ENCODE measurements around the gene THADA.

The THADA gene

DNA sequence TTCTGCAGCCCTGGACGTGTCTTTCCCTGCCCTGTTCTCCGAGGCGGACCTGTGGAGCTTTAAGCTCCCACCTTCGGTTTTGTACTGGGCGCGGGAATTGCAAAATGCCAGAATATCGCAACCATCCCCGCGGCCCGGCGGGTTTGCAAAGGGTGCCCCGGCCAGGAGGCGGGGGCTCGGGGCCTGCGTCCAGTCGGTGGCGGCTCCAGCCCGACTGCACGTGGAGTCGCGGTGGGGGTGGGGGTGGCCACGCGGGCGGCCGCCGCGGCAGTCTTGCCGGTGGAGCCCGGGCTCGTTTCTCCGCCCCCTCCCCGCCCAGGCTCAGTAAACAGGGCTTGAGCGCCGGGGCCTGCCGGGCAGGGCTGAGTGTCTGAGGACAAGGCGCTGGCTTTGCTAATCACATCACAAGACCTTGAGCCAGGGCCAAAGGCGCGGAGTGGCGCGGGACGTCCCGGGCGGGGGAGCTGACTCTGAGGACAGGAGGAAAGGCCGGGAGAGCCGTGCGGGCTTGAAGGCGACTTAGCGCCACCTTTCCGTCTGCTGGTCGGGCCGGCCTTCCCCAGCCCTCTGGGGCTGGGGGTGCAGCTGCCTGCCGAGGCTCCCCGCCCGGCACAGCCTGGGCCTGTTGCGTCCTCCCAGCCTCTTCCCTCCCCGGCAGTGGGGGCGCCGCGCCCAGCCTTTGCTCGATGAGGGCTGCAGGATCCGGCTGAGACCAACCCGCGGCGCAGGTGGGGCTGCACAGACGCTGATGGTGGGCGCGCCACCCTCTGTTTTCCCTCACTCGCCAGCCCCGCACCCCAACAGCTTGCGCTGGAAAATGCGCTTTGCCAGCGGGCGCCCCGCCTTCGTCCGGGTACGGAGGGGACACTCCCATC lies 368.6 kb downstream of the THADA start (continued):
- TF ChIP-seq, protein P1, sequence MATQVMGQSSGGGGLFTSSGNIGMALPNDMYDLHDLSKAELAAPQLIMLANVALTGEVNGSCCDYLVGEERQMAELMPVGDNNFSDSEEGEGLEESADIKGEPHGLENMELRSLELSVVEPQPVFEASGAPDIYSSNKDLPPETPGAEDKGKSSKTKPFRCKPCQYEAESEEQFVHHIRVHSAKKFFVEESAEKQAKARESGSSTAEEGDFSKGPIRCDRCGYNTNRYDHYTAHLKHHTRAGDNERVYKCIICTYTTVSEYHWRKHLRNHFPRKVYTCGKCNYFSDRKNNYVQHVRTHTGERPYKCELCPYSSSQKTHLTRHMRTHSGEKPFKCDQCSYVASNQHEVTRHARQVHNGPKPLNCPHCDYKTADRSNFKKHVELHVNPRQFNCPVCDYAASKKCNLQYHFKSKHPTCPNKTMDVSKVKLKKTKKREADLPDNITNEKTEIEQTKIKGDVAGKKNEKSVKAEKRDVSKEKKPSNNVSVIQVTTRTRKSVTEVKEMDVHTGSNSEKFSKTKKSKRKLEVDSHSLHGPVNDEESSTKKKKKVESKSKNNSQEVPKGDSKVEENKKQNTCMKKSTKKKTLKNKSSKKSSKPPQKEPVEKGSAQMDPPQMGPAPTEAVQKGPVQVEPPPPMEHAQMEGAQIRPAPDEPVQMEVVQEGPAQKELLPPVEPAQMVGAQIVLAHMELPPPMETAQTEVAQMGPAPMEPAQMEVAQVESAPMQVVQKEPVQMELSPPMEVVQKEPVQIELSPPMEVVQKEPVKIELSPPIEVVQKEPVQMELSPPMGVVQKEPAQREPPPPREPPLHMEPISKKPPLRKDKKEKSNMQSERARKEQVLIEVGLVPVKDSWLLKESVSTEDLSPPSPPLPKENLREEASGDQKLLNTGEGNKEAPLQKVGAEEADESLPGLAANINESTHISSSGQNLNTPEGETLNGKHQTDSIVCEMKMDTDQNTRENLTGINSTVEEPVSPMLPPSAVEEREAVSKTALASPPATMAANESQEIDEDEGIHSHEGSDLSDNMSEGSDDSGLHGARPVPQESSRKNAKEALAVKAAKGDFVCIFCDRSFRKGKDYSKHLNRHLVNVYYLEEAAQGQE (tag by site-specific recombination; IDR thresholded peaks at IDR 0.05) = no peak
- TF ChIP-seq ZNF560 (tag by site-specific recombination; IDR thresholded peaks at IDR 0.05; ENCODE audit: borderline replicate concordance) = no peak

DNA sequence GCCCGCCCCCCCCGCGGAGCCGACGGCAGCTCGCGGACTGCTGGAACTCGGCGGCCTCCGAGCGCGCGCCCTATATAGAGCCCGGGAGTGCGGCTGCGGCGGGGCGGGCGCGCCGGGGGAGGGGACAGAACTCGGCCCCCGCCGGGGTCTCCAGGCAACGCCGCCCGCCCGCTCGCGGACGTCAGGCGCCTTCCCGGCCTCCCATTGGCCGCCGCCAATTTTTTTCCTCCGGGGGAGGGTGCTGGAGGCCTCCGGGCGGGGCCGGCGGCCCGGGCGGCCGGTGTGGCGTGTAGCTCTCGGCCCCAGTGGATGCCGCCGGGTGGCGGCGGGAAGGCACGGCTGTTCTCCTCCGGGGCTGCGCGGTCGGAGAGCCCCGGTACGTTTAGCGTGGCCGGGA lies 369.3 kb downstream of the THADA start, which contains the start of gene ZFP36L2:
Gene ZFP36L2, minus strand, starts transcription at position 49 of the 397 bp plus-strand sequence. CDS start 291 bp downstream, outside the sequence.
- Histone ChIP-seq H3K9me3 (ENCODE audit: control insufficient read depth, insufficient read depth, low read depth, low read length) (no peaks in the 10 kb centered on the region), H3K4me1 (ENCODE audit: control insufficient read depth, insufficient read depth, low read length) (no peaks in the 10 kb centered on the region; the same call in 1 of the 2 replicates), H3K36me3 (ENCODE audit: control insufficient read depth in 2 of 2, insufficient read depth in 1 of 2, low read length in 2 of 2) (peaks cover 3 to 50% of the 10 kb centered on the region in 2 experiments; a peak in 2 of 3 replicates), H3K27ac (ENCODE audit: extremely low read depth, low read depth, low read length) (peak within 1 kb of the TSS; percentile 97), H3K4me3 (ENCODE audit: low read depth, low read length) (peak within 1 kb of the TSS; percentile 85)
- ChIA-PET POLR2A (interaction anchor here (0.6 to 1.8 kb wide), 23 partner anchors 8 to 789 kb away, joined by 3 to 14 read pairs (median 6); no protein-coding TSS in a partner anchor), CTCF (interaction anchor here (0.5 to 4.8 kb wide), 11 partner anchors 55 to 400 kb away, joined by 3 to 106 read pairs (median 4); no protein-coding TSS in a partner anchor)
- TF ChIP-seq YY1 (tag by site-specific recombination; IDR thresholded peaks at IDR 0.05) (no peak), ZNF292 (tag by site-specific recombination; IDR thresholded peaks at IDR 0.05; ENCODE audit: borderline replicate concordance, low read depth) (no peak), ZNF776 (tag by site-specific recombination; IDR thresholded peaks at IDR 0.05; ENCODE audit: borderline replicate concordance) (no peak), ZNF610 (tag by site-specific recombination; IDR thresholded peaks at IDR 0.05; ENCODE audit: borderline replicate concordance) (no peak), ZNF558 (tag by site-specific recombination; IDR thresholded peaks at IDR 0.05) (no peak), ZNF324 (tag by site-specific recombination; IDR thresholded peaks at IDR 0.05) (no peak), ZNF76 (tag by site-specific recombination; IDR thresholded peaks at IDR 0.05; ENCODE audit: borderline replicate concordance, low read depth) (no peak), ZNF629 (tag by site-specific recombination; IDR thresholded peaks at IDR 0.05) (peak; percentile 38; the same call in 1 of the 2 replicates), ZNF121 (tag by site-specific recombination; IDR thresholded peaks at IDR 0.05) (no peak), ZNF529 (tag by site-specific recombination; IDR thresholded peaks at IDR 0.05; ENCODE audit: insufficient replicate concordance) (no peak), ZSCAN30 (tag by site-specific recombination; IDR thresholded peaks at IDR 0.05) (peak; percentile 59), ZNF214 (tag by site-specific recombination; IDR thresholded peaks at IDR 0.05; ENCODE audit: borderline replicate concordance) (no peak), ZNF433 (tag by site-specific recombination; IDR thresholded peaks at IDR 0.05; ENCODE audit: low read depth) (no peak), ZNF223 (tag by site-specific recombination; IDR thresholded peaks at IDR 0.05) (no peak), ZNF221 (tag by site-specific recombination; IDR thresholded peaks at IDR 0.05; ENCODE audit: borderline replicate concordance) (no peak), ZNF341 (tag by site-specific recombination; IDR thresholded peaks at IDR 0.05; ENCODE audit: low read depth) (peak; percentile 72)
- TF ChIP-seq, protein P2, sequence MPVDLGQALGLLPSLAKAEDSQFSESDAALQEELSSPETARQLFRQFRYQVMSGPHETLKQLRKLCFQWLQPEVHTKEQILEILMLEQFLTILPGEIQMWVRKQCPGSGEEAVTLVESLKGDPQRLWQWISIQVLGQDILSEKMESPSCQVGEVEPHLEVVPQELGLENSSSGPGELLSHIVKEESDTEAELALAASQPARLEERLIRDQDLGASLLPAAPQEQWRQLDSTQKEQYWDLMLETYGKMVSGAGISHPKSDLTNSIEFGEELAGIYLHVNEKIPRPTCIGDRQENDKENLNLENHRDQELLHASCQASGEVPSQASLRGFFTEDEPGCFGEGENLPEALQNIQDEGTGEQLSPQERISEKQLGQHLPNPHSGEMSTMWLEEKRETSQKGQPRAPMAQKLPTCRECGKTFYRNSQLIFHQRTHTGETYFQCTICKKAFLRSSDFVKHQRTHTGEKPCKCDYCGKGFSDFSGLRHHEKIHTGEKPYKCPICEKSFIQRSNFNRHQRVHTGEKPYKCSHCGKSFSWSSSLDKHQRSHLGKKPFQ (tag by site-specific recombination; IDR thresholded peaks at IDR 0.05) = no peak
- TF ChIP-seq, protein P3, sequence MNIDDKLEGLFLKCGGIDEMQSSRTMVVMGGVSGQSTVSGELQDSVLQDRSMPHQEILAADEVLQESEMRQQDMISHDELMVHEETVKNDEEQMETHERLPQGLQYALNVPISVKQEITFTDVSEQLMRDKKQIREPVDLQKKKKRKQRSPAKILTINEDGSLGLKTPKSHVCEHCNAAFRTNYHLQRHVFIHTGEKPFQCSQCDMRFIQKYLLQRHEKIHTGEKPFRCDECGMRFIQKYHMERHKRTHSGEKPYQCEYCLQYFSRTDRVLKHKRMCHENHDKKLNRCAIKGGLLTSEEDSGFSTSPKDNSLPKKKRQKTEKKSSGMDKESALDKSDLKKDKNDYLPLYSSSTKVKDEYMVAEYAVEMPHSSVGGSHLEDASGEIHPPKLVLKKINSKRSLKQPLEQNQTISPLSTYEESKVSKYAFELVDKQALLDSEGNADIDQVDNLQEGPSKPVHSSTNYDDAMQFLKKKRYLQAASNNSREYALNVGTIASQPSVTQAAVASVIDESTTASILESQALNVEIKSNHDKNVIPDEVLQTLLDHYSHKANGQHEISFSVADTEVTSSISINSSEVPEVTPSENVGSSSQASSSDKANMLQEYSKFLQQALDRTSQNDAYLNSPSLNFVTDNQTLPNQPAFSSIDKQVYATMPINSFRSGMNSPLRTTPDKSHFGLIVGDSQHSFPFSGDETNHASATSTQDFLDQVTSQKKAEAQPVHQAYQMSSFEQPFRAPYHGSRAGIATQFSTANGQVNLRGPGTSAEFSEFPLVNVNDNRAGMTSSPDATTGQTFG (tag by site-specific recombination; IDR thresholded peaks at IDR 0.05; ENCODE audit: borderline replicate concordance) = no peak
- TF ChIP-seq, protein P4, sequence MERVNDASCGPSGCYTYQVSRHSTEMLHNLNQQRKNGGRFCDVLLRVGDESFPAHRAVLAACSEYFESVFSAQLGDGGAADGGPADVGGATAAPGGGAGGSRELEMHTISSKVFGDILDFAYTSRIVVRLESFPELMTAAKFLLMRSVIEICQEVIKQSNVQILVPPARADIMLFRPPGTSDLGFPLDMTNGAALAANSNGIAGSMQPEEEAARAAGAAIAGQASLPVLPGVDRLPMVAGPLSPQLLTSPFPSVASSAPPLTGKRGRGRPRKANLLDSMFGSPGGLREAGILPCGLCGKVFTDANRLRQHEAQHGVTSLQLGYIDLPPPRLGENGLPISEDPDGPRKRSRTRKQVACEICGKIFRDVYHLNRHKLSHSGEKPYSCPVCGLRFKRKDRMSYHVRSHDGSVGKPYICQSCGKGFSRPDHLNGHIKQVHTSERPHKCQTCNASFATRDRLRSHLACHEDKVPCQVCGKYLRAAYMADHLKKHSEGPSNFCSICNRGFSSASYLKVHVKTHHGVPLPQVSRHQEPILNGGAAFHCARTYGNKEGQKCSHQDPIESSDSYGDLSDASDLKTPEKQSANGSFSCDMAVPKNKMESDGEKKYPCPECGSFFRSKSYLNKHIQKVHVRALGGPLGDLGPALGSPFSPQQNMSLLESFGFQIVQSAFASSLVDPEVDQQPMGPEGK (tag by site-specific recombination; IDR thresholded peaks at IDR 0.05) = peak; percentile 10; the same call in 1 of the 2 replicates

Measured in HEK293 (cell line).